SK-N-SH treated with all-trans-retinoic acid at 6 μM for 48 hours (cell line): ENCODE data around the gene VAMP3.

Source experiments
- ARNTL ChIP-seq: fragments of 450-650 bp; formaldehyde crosslinking; IDR thresholded peaks from 2 replicates; pipeline ENCODE4 v1.5.0; 2020; ENCODE audit warnings: low read depth, mild to moderate bottlenecking, moderate library complexity, borderline replicate concordance
- CREB5 ChIP-seq: fragments of 250-450 bp; sonication (Bioruptor Pico); IDR thresholded peaks from 2 replicates; pipeline ENCODE4 v1.5.1; 2020; ENCODE audit warnings: low read depth, mild to moderate bottlenecking, moderate library complexity
- ISL1 ChIP-seq: fragments of 250-450 bp; sonication (Bioruptor Pico); IDR thresholded peaks from 2 replicates; pipeline ENCODE4 v2.1.2; 2022; ENCODE audit warnings: mild to moderate bottlenecking, moderate library complexity
- PATZ1 ChIP-seq: fragments of 250-450 bp; sonication (Bioruptor Pico); IDR thresholded peaks from 2 replicates; pipeline ENCODE4 v1.8.0; 2020; ENCODE audit warnings: mild to moderate bottlenecking, moderate library complexity, borderline replicate concordance
- SNAI2 ChIP-seq: fragments of 250-450 bp; sonication (Bioruptor Pico); IDR thresholded peaks from 2 replicates; pipeline ENCODE4 v1.5.0; 2020; ENCODE audit warnings: mild to moderate bottlenecking, moderate library complexity
- ZFP3 ChIP-seq: fragments of 250-450 bp; sonication (Bioruptor Pico); IDR thresholded peaks from 2 replicates; pipeline ENCODE4 v1.5.0; 2020; ENCODE audit warnings: mild to moderate bottlenecking, moderate library complexity
- ZNF565 ChIP-seq: fragments of 450-650 bp; formaldehyde crosslinking; conservative IDR thresholded peaks from 2 replicates; pipeline ENCODE4 v1.5.0; 2020; ENCODE audit warnings: low read depth, mild to moderate bottlenecking, moderate library complexity
- ZNF70 ChIP-seq: fragments of 450-650 bp; formaldehyde crosslinking; IDR thresholded peaks from 2 replicates; pipeline ENCODE4 v1.5.0; 2020; ENCODE audit warnings: mild to moderate bottlenecking, moderate library complexity

- no peak for TF ChIP-seq PATZ1
- TF ChIP-seq ZFP3 (CRISPR knock-in tag): no peak
- TF ChIP-seq CREB5 (CRISPR knock-in tag): no peak
- no peak for TF ChIP-seq ARNTL
- no peak for TF ChIP-seq ZNF565 (CRISPR knock-in tag)
- TF ChIP-seq ZNF70 (CRISPR knock-in tag): no peak
- TF ChIP-seq ISL1 (CRISPR knock-in tag): no peak
- no peak for TF ChIP-seq SNAI2 (CRISPR knock-in tag)
Observed at GRCh38 chr1:7751174-7751573, 19.9 kb upstream of the VAMP3 start.
